GM23248 (cell line): ENCODE results near the gene SSU72.

Experiments
- EZH2 ChIP-seq: fragments of 200-600 bp; sonication (generic); IDR thresholded peaks from 2 replicates; pipeline ENCODE4 v1.6.1; 2018; ENCODE audit warnings: antibody characterized with exemption, mild to moderate bottlenecking; ENCODE audit not compliant: insufficient read depth, poor library complexity, severe bottlenecking
- EZH2phosphoT487 ChIP-seq: fragments of 200-600 bp; sonication (generic); IDR thresholded peaks from 2 replicates; pipeline ENCODE4 v1.6.1; 2018; ENCODE audit warnings: antibody characterized with exemption, moderate library complexity, mild to moderate bottlenecking, low read depth; ENCODE audit not compliant: insufficient read depth

GRCh38 chr1:1604374-1605033, 29.8 kb upstream of the SSU72 start:
- no peak for TF ChIP-seq EZH2
- no peak for TF ChIP-seq EZH2phosphoT487
